Parathyroid adenoma (tissue), 2 donors: ENCODE data around the gene LEFTY2.
A peak's percentile ranks its signal among the peaks of the same experiment; 100 is the strongest.

Experiments
- H2AFZ ChIP-seq: fragments of 300-600 bp; sonication (generic); one replicate; pipeline ENCODE4 v1.7.0; 2017; ENCODE audit warnings: antibody characterized with exemption, mild to moderate bottlenecking
- H3K27ac ChIP-seq: fragments of 300-600 bp; sonication (generic); one replicate; pipeline ENCODE4 v1.7.0; 2017
- H3K27me3 ChIP-seq: fragments of 300-600 bp; sonication (generic); one replicate; pipeline ENCODE4 v1.7.0; 2017; ENCODE audit warnings: low read length; ENCODE audit not compliant: control insufficient read depth, insufficient read depth
- H3K36me3 ChIP-seq: fragments of 300-600 bp; sonication (generic); one replicate; pipeline ENCODE4 v1.7.0; 2017; ENCODE audit warnings: low read length; ENCODE audit not compliant: control insufficient read depth, insufficient read depth
- H3K4me1 ChIP-seq: fragments of 300-600 bp; sonication (generic); one replicate; pipeline ENCODE4 v1.7.0; 2017; ENCODE audit warnings: control low read depth
- H3K4me2 ChIP-seq: fragments of 300-600 bp; sonication (generic); one replicate; pipeline ENCODE4 v1.7.0; 2017; ENCODE audit warnings: low read length
- H3K4me3 ChIP-seq: fragments of 300-600 bp; sonication (generic); one replicate; pipeline ENCODE4 v1.7.0; 2017; ENCODE audit warnings: low read depth, low read length
- H3K79me2 ChIP-seq: fragments of 300-600 bp; sonication (generic); one replicate; pipeline ENCODE4 v1.7.0; 2017; ENCODE audit warnings: control low read depth
- H3K9ac ChIP-seq: fragments of 300-600 bp; sonication (generic); one replicate; pipeline ENCODE4 v1.7.0; 2017; ENCODE audit warnings: mild to moderate bottlenecking
- H3K9me3 ChIP-seq: fragments of 300-600 bp; sonication (generic); one replicate; pipeline ENCODE4 v1.7.0; 2017; ENCODE audit warnings: low read length; ENCODE audit not compliant: control insufficient read depth
- CTCF ChIP-seq: fragments of 300-600 bp; sonication (generic); IDR thresholded peaks from one replicate; pipeline ENCODE4 v1.7.0; 2017; ENCODE audit warnings: antibody characterized with exemption, mild to moderate bottlenecking
- donor health status: primary hyperparathyroidism.

The LEFTY2 gene

GRCh38 chr1:225928186-225929175, 12.5 kb downstream of the LEFTY2 start:
- no peak for TF ChIP-seq CTCF

GRCh38 chr1:225926551-225927113, 14.4 kb downstream of the LEFTY2 start:
- no peaks in the 10 kb centered on the region for H3K9me3 ChIP-seq
- no peaks in the 10 kb centered on the region for H3K36me3 ChIP-seq
- TF ChIP-seq CTCF: no peak
- no peak overlapping the region for H2AFZ ChIP-seq
- no peak overlapping the region for H3K4me3 ChIP-seq
- H3K79me2 ChIP-seq: no peaks in the 10 kb centered on the region
- H3K4me1 ChIP-seq: no peaks in the 10 kb centered on the region
- H3K27ac ChIP-seq: no peak overlapping the region
- no peaks in the 10 kb centered on the region for H3K27me3 ChIP-seq
- H3K4me2 ChIP-seq: no peak overlapping the region
- H3K9ac ChIP-seq: no peak overlapping the region

More at GRCh38 chr1:225928186-225929175, 12.5 kb downstream of the LEFTY2 start:
- no peaks in the 10 kb centered on the region for H3K79me2 ChIP-seq
- no peaks in the 10 kb centered on the region for H3K27me3 ChIP-seq
- H3K27ac ChIP-seq: no peak overlapping the region
- H3K4me1 ChIP-seq: no peaks in the 10 kb centered on the region
- no peaks in the 10 kb centered on the region for H3K36me3 ChIP-seq
- H3K9ac ChIP-seq: no peak overlapping the region
- no peak overlapping the region for H3K4me2 ChIP-seq
- no peaks in the 10 kb centered on the region for H3K9me3 ChIP-seq
- H3K4me3 ChIP-seq: no peak overlapping the region
- peak overlapping the region; percentile 46 for H2AFZ ChIP-seq

- no peaks in the 10 kb centered on the region for H3K9me3 ChIP-seq
- peak within 1 kb of the TSS; percentile 69 for H3K9ac ChIP-seq
- H3K4me1 ChIP-seq: no peaks in the 10 kb centered on the region
- H3K27me3 ChIP-seq: no peaks in the 10 kb centered on the region
- no peaks in the 10 kb centered on the region for H3K79me2 ChIP-seq
- H3K27ac ChIP-seq: peak within 1 kb of the TSS; percentile 77
- TF ChIP-seq CTCF: no peak
- peak within 1 kb of the TSS; percentile 85 for H3K4me3 ChIP-seq
- peak within 1 kb of the TSS; percentile 97 for H3K4me2 ChIP-seq
- H2AFZ ChIP-seq: peak within 1 kb of the TSS; percentile 92
- H3K36me3 ChIP-seq: no peaks in the 10 kb centered on the region
Observed at GRCh38 chr1:225923692-225924555, 17.1 kb downstream of the LEFTY2 start, which contains the start of gene PYCR2. Gene PYCR2, minus strand, starts transcription at chr1:225924250. Its CDS starts 140 bp downstream, at chr1:225924110.

GRCh38 chr1:225923381-225923691, 17.7 kb downstream of the LEFTY2 start:
- H3K4me2 ChIP-seq: peak overlapping the region; percentile 93
- peak overlapping the region; percentile 92 for H2AFZ ChIP-seq
- H3K27me3 ChIP-seq: no peaks in the 10 kb centered on the region
- H3K9me3 ChIP-seq: no peaks in the 10 kb centered on the region
- H3K4me1 ChIP-seq: no peaks in the 10 kb centered on the region
- no peaks in the 10 kb centered on the region for H3K36me3 ChIP-seq
- H3K9ac ChIP-seq: peak overlapping the region; percentile 69
- H3K4me3 ChIP-seq: peak overlapping the region; percentile 85
- H3K79me2 ChIP-seq: no peaks in the 10 kb centered on the region
- peak overlapping the region; percentile 77 for H3K27ac ChIP-seq
- TF ChIP-seq CTCF: no peak
